Stomach (tissue), 4 donors: ENCODE results near the gene ZDHHC8.

ENCODE experiments used
- EP300 ChIP-seq: sonication (generic); formaldehyde crosslinking; IDR thresholded peaks from one replicate; pipeline ENCODE4 v1.6.1; 2017; ENCODE audit warnings: antibody characterized with exemption
- POLR2A ChIP-seq, 4 donors: fragments of 450-650 bp; IDR thresholded peaks; one replicate each; pipeline ENCODE4 v1.6.1; 2016; ENCODE audit warnings: antibody characterized with exemption in 4 of 4, control low read depth in 2 of 4, mild to moderate bottlenecking in 1 of 4, moderate library complexity in 1 of 4
- POLR2AphosphoS5 ChIP-seq, 3 donors: sonication (generic); formaldehyde crosslinking; IDR thresholded peaks; one replicate each; pipeline ENCODE4 v1.6.1; 2016; ENCODE audit warnings: antibody characterized with exemption in 3 of 3
- TF ChIP-seq, protein P1 (sequence below), 7 experiments: fragments of 450-650 bp in 4 of 7; fragments of 200-600 bp in 3 of 7; sonication (generic) in 3 of 7; IDR thresholded peaks; one replicate each; pipeline ENCODE4 v1.5.1; 2016 to 2019; ENCODE audit warnings: antibody characterized with exemption in 7 of 7, control low read depth in 2 of 7, mild to moderate bottlenecking in 1 of 7

DNA sequence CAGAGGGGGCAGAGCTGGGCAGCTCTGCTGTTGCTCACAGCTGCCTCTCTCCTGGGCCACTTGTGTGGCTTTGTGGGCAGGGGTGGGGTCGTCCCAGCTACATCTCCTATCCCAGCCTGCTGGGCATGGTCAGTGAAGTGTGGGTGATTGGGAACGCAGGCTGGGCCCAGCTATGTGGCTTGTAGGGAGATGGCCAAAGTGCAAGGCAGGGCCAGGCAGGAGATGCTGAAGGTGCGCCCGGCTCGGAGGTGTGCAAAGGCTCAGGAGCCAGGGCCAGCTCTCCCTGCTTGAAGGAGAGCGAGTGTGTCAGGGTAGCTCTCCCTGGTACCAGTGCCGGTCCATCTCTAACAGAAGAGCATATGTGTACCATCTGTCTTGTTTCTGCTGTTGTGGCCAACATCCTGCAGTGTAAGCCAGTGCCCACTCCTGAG, 24.1 kb upstream of the ZDHHC8 start:
- TF ChIP-seq, protein P1, sequence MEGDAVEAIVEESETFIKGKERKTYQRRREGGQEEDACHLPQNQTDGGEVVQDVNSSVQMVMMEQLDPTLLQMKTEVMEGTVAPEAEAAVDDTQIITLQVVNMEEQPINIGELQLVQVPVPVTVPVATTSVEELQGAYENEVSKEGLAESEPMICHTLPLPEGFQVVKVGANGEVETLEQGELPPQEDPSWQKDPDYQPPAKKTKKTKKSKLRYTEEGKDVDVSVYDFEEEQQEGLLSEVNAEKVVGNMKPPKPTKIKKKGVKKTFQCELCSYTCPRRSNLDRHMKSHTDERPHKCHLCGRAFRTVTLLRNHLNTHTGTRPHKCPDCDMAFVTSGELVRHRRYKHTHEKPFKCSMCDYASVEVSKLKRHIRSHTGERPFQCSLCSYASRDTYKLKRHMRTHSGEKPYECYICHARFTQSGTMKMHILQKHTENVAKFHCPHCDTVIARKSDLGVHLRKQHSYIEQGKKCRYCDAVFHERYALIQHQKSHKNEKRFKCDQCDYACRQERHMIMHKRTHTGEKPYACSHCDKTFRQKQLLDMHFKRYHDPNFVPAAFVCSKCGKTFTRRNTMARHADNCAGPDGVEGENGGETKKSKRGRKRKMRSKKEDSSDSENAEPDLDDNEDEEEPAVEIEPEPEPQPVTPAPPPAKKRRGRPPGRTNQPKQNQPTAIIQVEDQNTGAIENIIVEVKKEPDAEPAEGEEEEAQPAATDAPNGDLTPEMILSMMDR (IDR thresholded peaks at IDR 0.05), result no peak
- TF ChIP-seq POLR2A (IDR thresholded peaks at IDR 0.05) (no peak), POLR2AphosphoS5 (IDR thresholded peaks at IDR 0.05) (no peak), EP300 (no peak)
